ENCODE measurements around the gene EXOC3.
A peak's percentile ranks its signal among the peaks of the same experiment; 100 is the strongest.

The EXOC3 gene

GRCh38 chr5:407801-408268, 35.1 kb upstream of the EXOC3 start:
- no peak for DNase-seq

DNA sequence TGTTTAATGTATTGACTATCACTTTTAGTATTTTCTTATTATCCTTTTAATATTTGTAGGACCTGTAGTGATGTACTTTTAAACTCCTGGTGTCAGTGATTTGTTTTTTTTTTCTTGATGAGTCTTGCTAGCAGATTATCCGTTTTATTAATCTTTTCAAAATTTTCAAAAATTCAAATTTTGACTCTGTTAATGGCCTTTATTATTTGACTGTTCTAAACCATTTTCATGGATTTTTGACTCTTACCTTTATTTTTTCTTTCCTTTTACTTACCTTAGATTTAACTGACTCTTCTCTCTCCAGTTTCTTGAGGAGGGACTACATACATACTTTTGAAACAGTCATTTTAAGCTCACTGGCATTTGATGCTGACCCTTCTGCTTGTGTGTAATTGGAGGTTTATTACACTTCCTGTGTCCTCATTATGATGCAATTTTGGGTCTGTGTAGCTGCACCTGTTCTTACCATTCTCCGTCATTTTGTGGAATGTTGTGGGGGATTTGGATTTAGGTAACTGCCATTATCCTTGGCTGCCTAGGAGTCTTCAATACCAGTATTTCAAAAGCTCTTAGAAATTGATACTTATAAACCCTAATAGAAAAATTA, 32.0 kb upstream of the EXOC3 start:
- no peak for DNase-seq

DNA sequence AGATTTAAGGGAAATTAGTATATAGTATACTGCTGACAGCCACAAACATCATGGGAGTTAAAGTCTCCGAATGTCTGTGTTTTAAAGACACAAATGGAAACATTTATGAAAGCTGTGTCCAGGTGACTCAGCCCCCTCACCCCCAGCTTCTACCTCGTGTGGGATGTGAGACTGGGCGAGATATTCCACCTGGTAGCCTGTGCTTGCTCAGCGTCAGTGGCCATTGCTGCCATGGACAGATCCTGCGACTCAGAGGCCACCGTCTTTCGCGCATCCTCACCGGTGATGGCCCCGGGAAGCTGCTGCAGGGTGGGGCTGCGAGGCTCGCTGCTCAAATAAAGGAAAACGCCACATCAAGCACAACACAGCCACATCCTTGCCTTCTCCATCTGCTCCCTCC, 31.2 kb upstream of the EXOC3 start:
- DNase-seq = no peak

GRCh38 chr5:414991-415927, 27.7 kb upstream of the EXOC3 start:
- DNase-seq = peak; percentile 80

GRCh38 chr5:415928-416635, 26.9 kb upstream of the EXOC3 start:
- no peak for DNase-seq

DNA sequence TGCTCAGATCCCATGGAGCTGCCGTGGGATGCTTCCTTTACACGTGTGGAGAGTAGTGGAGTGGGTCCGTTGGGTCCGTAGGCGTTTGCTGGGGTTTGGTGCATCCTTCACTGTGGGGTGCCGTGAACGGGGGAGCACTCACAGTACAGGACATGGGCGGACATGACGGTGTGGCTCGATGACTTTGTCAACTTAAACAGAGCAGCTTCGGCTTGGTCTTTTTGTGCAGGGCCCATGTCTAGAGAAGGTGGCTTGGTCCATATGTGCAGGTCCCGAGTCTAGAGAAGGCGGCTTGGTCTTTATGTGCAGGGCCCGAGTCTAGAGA, 26.4 kb upstream of the EXOC3 start:
- no peak for DNase-seq

DNA sequence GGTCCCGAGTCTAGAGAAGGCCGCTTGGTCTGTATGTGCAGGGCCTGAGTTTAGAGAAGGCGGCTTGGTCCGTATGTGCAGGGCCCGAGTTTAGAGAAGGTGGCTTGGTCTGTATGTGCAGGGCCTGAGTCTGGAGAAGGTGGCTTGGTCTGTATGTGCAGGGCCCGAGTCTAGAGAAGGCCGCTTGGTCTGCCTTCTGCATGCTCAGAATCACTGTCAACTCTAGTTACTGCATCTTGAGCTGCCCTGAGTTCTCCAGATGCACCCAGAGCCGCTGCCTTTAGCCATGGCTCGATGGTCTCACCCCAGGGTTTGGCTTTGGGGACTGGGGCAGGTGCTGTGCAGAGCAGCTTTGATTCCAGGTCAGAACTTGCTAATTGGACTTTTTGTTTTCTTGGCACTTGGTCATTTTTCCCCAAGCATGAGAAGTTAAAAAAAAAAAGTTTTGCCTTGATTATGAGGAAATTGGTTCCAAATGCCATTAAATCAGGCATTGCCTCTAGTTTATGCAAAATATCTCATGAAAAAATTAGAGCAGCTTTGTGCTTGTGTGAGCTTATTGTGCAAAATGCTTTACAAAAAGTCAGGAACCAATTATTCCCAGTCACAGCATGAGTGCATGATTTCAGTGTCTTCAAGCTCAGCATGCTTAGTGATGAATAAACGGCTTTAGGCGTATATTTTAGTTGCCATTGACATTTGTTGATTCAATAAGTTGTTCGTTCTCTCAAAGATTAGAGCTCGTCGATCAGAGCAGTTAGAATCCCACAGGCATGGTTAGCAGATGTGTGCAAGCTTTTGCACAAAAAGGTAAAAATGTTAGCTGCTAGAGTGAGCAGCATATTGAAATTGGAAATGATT, 25.4 kb upstream of the EXOC3 start:
- no peak for DNase-seq

DNA sequence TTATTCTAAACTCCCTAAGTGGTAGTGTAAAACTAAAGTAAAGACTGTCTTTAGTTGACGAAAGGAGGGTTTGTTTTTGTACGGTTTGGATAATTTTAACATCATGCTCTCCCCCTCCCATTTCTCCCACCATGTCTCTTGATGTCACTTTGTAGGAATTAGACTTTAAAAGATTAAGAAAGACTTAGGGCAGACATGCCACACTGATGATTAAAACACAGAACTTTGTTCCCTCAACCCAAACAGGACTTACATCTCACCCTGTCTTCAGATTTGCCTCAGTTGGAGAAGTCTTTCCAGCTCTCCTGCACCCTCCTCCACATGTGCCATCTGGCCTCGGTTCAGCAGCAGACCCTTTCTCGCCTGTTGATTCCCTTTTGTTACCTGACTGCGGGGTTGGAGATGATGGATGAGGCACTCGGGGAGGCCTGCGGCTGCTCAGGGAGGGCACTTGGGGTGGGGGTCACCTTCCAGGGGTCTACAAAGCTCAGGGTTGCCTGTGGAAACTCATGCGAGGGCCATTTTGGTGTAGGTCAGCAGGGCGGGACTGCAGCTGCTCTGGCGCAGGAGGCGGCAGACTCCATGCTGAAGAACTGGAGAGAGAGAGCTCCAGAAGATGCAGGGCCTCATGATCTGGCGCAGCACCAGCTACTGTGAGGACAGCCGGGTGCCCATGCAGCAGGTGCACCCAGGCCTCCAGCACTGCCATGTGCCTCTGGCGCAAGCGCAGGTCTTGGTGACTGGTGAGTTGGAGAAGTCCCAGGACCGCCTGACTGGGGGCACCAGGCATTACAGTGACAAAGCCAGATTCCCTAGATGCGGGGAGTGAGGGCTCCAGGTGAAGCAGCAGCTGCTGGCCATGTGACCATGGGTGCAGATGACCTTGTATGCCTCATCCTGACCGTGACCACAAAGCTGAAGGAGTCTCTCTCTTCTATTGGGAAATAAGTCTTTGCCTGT, 24.5 kb upstream of the EXOC3 start:
- DNase-seq = no peak

- no peak for DNase-seq
Measured at GRCh38 chr5:419970-420369, 23.0 kb upstream of the EXOC3 start.

DNA sequence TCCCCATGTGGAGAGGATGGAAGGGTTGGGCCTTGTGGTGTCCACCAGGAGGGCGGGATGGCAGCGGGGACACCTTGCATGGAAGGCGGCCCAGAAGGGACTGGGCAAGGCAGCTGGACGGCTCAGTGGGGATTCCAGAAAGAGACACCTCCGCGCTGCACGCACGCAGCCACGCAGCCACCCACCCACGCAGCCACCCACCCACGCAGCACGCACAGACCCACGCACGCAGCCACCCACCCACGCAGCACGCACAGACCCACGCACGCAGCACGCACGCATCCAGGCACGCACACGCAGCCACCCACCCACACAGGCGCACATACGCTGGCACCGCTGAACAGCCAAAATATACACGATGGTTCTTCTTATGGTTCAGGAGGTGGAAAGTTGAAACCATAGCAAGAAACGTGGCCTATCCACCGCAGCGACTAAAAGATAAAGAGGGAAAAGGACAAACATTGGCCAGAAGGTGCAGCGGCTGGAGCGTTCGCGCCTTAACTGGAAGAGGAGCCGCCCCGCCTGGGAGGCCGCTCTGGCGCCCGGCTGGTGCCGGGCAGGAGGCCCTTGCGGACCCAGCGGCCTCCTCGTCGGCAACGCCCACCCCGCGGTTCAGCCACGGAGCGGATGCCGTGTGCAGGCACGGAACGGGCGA, 22.2 kb upstream of the EXOC3 start:
- no peak for DNase-seq

GRCh38 chr5:421287-421880, 21.6 kb upstream of the EXOC3 start:
- no peak for DNase-seq

DNA sequence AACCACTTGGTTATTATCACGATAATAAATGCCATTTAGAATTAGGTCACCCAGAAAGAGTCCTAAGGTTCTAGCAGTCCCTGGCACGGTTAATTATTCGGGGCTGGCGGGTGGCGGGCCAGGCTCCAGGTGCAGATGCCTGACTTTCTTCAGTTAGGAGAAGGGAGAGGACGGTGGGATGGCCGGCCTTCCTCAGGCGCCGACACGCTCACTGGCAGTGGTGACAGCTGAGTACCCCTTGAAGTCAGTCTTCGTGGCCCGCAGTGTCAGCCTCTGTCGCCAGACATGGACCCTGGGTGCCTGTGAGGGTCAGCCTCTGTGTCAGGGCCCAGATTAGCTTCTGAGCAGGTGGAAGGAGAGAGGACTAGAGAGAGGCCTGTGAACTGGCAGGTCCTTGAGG, 21.1 kb upstream of the EXOC3 start:
- no peak for DNase-seq

GRCh38 chr5:422323-423232, 20.4 kb upstream of the EXOC3 start:
- DNase-seq = no peak

DNA sequence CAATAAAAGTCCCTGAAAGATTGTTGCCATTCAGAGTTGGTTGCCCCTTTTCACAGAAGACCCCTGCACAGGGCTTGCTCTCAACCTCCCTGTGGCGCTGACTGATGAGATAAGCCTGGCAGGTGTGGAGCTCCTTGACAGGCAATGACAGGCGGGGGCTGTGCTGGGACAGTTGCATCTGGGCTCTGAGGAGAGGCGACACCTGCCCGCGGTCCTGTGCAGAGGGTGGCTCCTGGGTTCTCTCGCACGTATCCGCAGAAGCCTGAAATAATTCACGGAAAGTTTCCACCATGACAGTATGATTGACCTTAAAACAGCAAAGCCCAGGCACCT, 19.8 kb upstream of the EXOC3 start:
- DNase-seq = no peak

- DNase-seq = no peak
Measured at GRCh38 chr5:423626-424261, 19.2 kb upstream of the EXOC3 start.

DNA sequence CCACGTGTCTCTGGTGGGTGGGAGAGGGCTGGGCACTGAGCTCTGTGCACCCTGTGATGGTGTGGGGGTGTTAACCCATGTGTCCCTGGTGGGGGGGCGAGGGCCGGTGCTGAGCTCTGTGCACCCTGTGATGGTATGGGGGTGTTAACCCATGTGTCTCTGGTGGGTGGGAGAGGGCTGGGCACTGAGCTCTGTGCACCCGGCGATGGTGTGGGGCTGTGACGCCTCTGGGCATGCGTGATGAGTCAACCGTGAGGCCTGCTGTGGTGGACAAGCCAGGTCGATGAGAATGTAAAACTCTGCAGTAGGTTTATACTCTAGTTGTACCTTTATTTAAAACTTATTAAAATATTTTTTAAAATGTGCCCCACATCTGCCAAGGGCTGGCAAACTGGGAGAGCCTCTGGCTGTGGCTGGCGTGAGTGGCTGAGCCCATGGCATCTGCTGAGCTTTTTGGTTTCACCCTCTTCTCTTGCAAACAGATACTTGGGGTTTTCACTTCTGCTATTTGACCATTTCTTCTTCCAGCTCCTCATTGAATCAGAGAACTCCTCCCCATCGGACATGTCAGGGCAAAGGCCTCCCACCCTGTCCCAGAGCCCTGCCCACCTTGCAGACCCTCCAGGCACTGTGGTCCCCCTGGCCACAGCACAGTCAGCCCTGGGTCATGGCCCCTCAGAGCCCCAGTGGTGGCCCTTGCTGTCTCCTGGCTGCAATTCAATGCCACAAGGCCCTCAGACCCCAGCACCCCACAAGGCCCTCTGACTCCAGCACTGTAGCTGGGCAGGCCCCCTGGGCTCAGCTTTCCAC, 18.5 kb upstream of the EXOC3 start:
- no peak for DNase-seq

DNA sequence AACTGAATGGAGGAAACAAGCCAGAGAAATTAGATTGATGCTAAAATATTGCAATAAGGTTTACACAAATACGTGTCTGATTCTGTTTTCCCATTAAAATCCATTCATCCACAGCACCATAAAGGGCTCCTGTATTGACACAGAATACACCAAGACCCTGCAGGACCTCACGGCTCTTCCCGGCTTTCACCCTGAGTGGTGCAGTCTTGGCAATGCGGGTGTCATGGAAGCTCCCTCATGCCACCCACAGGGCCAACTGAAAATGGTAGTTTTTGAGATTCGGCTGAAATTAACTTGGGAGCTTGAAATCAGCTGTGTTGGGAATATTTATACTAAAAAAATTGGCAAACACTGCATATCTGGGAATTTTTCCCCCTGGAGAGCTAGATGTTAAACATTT, 17.3 kb upstream of the EXOC3 start:
- DNase-seq = peak; percentile 78

GRCh38 chr5:426392-426976, 16.5 kb upstream of the EXOC3 start:
- DNase-seq = no peak

Data from hematopoietic multipotent progenitor cell treated with erythropoietin and hydrocortisone succinate and interleukin-3 and kit ligand, for 6 days (in vitro differentiated cells).